Esophagus squamous epithelium (tissue), 4 donors: ENCODE results near the gene ZNF750.

Experiments
- POLR2A ChIP-seq, 4 donors: fragments of 450-650 bp; IDR thresholded peaks; one replicate each; pipeline ENCODE4 v1.6.1; 2017; ENCODE audit warnings: antibody characterized with exemption in 4 of 4, mild to moderate bottlenecking in 4 of 4, moderate library complexity in 3 of 4
- TF ChIP-seq, protein P1 (sequence below), 6 experiments: fragments of 450-650 bp in 4 of 6; fragments of 200-600 bp in 2 of 6; sonication (generic) in 2 of 6; IDR thresholded peaks; one replicate each; pipeline ENCODE4 v1.5.1; 2016 to 2019; ENCODE audit warnings: antibody characterized with exemption in 6 of 6, mild to moderate bottlenecking in 4 of 6, moderate library complexity in 4 of 6

DNA sequence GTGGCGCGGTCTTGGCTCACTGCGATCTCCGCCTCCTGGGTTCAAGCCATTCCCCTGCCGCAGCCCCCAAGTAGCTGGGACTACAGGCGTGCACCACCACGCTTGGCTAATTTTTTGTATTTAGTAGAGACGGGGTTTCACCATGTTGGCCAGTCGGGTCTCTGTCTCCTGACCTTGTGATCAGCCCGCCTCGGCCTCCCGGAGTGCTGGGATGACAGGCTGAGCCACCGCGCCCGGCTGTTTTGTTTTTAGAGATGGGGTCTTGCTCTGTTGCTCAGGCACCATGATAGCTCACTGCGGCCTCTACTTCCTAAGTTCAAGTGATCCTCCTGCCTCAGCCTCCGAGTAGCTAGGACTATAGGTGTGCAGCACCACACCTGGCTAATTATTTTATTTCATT is 27.2 kb downstream of the ZNF750 start:
- TF ChIP-seq, protein P1, sequence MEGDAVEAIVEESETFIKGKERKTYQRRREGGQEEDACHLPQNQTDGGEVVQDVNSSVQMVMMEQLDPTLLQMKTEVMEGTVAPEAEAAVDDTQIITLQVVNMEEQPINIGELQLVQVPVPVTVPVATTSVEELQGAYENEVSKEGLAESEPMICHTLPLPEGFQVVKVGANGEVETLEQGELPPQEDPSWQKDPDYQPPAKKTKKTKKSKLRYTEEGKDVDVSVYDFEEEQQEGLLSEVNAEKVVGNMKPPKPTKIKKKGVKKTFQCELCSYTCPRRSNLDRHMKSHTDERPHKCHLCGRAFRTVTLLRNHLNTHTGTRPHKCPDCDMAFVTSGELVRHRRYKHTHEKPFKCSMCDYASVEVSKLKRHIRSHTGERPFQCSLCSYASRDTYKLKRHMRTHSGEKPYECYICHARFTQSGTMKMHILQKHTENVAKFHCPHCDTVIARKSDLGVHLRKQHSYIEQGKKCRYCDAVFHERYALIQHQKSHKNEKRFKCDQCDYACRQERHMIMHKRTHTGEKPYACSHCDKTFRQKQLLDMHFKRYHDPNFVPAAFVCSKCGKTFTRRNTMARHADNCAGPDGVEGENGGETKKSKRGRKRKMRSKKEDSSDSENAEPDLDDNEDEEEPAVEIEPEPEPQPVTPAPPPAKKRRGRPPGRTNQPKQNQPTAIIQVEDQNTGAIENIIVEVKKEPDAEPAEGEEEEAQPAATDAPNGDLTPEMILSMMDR (IDR thresholded peaks at IDR 0.05) = no peak
- no peak for TF ChIP-seq POLR2A (IDR thresholded peaks at IDR 0.05)
